ENCODE measurements around the gene GRM7.

DNA sequence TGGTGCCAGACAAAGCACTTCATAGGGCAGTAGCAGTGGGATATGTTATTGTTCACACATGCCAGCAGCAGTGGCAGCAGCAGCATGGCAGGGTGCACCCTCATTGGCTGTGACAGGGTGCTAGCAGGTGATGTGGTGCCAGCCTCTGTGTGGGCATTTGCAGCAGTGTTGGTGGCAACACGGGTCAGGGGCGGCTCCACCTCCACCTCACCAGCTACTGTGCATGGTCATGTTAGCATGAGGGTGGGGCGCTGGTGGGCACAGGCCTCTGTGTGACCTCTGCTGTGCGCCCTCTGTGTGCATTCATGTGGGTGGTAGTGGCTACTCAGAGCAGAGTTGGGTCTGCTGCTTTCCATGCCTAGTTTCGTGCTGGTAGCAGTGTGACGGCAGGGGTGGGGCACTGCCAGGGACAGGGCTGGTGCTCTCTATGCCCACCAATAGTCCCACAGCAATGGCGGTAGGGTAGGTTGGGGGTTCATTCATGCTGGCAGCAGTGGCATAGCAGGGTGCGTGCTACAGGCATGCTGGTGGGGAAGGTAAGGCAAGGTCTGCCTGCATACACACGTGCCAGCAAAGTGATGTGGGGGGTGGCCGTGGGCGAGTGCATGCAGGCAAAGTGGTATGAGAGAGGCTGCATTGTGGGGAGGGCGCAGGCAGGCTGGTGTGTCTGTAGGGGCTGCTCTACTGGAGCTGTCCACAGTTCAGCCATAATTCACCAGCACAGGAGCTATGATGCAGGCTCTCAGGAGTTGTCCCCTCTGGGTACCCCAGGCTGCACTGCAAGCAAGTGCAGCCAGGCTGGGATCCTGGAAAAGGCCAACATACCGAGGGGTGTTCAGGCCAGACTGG, 402.7 kb downstream of the GRM7 start:
- TF ChIP-seq, protein P1, sequence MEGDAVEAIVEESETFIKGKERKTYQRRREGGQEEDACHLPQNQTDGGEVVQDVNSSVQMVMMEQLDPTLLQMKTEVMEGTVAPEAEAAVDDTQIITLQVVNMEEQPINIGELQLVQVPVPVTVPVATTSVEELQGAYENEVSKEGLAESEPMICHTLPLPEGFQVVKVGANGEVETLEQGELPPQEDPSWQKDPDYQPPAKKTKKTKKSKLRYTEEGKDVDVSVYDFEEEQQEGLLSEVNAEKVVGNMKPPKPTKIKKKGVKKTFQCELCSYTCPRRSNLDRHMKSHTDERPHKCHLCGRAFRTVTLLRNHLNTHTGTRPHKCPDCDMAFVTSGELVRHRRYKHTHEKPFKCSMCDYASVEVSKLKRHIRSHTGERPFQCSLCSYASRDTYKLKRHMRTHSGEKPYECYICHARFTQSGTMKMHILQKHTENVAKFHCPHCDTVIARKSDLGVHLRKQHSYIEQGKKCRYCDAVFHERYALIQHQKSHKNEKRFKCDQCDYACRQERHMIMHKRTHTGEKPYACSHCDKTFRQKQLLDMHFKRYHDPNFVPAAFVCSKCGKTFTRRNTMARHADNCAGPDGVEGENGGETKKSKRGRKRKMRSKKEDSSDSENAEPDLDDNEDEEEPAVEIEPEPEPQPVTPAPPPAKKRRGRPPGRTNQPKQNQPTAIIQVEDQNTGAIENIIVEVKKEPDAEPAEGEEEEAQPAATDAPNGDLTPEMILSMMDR (IDR thresholded peaks at IDR 0.05) = no peak
- TF ChIP-seq POLR2A (IDR thresholded peaks at IDR 0.05) = no peak
